GM12878 (cell line): ENCODE results near the gene MTF2.

Experiments
- MAX ChIP-seq: IDR thresholded peaks from 2 replicates; pipeline ENCODE4 v1.6.1; 2012; ENCODE audit warnings: low read depth, low read length, improper control_type of control experiment
- POLR2A ChIP-seq: IDR thresholded peaks from 2 replicates; pipeline ENCODE4 v1.6.1; 2011; ENCODE audit warnings: low read depth, mild to moderate bottlenecking, low read length
- YY1 ChIP-seq: IDR thresholded peaks from 2 replicates; pipeline ENCODE4 v1.6.1; 2011; ENCODE audit warnings: low read depth, mild to moderate bottlenecking, low read length
- TF ChIP-seq, protein P1 (sequence below), 3 experiments: IDR thresholded peaks in 2 of 3; conservative IDR thresholded peaks in 1 of 3; 2 replicates each; pipeline ENCODE4 v1.5.1; 2011; ENCODE audit warnings: low read depth in 3 of 3, low read length in 3 of 3, mild to moderate bottlenecking in 3 of 3, control low read depth in 2 of 3, moderate library complexity in 2 of 3, inconsistent platforms in 1 of 3, mixed read lengths in 1 of 3; ENCODE audit not compliant: control insufficient read depth in 2 of 3, insufficient read depth in 1 of 3; ENCODE audit errors: extremely low read depth in 1 of 3

- TF ChIP-seq, protein P1, sequence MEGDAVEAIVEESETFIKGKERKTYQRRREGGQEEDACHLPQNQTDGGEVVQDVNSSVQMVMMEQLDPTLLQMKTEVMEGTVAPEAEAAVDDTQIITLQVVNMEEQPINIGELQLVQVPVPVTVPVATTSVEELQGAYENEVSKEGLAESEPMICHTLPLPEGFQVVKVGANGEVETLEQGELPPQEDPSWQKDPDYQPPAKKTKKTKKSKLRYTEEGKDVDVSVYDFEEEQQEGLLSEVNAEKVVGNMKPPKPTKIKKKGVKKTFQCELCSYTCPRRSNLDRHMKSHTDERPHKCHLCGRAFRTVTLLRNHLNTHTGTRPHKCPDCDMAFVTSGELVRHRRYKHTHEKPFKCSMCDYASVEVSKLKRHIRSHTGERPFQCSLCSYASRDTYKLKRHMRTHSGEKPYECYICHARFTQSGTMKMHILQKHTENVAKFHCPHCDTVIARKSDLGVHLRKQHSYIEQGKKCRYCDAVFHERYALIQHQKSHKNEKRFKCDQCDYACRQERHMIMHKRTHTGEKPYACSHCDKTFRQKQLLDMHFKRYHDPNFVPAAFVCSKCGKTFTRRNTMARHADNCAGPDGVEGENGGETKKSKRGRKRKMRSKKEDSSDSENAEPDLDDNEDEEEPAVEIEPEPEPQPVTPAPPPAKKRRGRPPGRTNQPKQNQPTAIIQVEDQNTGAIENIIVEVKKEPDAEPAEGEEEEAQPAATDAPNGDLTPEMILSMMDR (IDR thresholded peaks at IDR 0.05 in 2 of 3, conservative IDR thresholded peaks at IDR 0.05 in 1 of 3; ENCODE audit: control insufficient read depth in 2 of 3, extremely low read depth in 1 of 3, insufficient read depth in 1 of 3, low read depth in 3 of 3, low read length in 3 of 3), result no peak
- TF ChIP-seq POLR2A, result no peak
- TF ChIP-seq YY1, result no peak
- no peak for TF ChIP-seq MAX
Measured at GRCh38 chr1:93082313-93082712, 3.2 kb downstream of the MTF2 start.
